ES-I3 (cell line): ENCODE data around the gene PTGER4.

Experiments used
- H3K36me3 ChIP-seq: 2 replicates; pipeline ENCODE4 v1.6.1; 2013; ENCODE audit warnings: mild to moderate bottlenecking, low read length, control low read depth, moderate library complexity; ENCODE audit not compliant: insufficient read depth
- H3K4me1 ChIP-seq: 2 replicates; pipeline ENCODE4 v1.6.1; 2013; ENCODE audit warnings: mild to moderate bottlenecking, control low read depth, low read length; ENCODE audit not compliant: insufficient read depth
- H3K9ac ChIP-seq: 2 replicates; pipeline ENCODE4 v1.6.1; 2013; ENCODE audit warnings: low read depth, mild to moderate bottlenecking, low read length, moderate library complexity
- H3K9me3 ChIP-seq: 2 replicates; pipeline ENCODE4 v1.6.1; 2013; ENCODE audit warnings: mild to moderate bottlenecking, low read length, moderate library complexity; ENCODE audit not compliant: control insufficient read depth, insufficient read depth

Gene PTGER4

DNA sequence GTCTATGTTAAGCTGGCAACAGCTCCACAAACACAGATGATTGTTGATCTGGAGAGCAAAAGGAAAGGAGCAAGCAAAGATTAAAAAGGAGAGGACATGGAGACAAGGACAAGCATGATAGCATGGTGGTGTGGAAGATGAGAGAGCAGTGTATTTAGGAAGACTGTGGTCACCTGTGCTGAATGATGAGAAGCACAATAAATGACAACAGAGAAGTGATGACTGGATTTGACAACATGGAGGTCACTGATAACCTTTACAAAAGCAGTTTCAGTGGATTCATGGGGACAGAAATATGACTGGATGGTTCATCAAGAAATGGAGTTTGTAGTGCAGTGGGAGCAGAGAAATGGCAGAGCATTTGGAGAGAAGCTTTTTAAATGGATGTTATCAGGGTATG lies 55.9 kb downstream of the PTGER4 start:
- no peaks in the 10 kb centered on the region for H3K4me1 ChIP-seq
- H3K9me3 ChIP-seq, result no peaks in the 10 kb centered on the region
- no peaks in the 10 kb centered on the region for H3K36me3 ChIP-seq
- H3K9ac ChIP-seq, result no peak overlapping the region

DNA sequence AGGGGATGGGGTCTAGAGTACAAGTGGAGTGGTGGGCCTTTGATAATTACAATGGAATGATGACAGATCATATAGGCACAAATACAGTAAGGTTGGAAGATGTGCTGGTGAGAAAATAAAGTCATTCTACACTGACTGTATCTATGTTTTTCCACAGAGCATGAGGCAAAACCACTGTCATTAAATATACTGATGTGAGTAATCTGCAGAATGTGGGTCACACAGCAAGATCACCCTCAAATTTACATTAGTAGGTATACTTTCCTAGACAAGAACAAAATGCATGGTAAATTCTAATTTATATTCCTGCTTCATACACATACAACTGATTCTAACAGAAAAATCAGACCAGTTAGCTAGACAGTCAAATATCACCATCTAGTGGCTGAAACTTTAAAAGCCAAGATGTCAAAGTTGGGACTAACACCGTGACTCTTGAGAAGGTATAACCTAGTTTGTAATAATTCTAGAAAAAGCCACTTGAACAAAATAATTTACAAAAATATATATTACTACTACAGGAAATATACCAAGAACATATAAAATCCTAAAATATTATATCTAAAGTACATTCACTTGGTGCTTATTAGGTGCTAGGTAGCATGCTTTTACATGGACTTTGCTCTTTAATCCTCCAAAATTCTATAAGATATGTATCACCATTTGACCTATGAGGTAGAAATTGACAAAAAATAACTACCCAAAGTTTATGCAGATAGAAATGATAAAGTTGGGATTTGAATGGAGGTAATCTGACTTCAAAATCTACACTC lies 56.6 kb downstream of the PTGER4 start:
- Histone ChIP-seq H3K36me3 (no peaks in the 10 kb centered on the region), H3K4me1 (no peaks in the 10 kb centered on the region)

DNA sequence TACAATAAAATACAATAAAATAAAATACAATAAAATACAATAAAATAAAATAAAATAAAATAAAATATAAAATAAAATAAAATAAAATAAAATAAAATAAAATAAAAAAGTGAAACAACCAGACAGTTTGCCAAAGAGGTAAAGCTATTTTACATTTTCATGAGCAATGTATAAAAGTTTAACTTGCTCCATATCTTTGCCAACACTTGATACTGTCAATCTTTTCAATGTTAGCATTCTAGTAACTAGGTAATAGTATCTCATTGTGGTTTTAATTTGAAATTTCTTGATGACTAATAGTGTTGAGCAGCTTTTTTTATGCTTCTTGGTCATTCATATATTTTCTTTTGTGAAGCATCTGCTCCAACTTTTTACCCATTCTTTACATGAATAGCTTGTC lies 58.8 kb downstream of the PTGER4 start:
- no peaks in the 10 kb centered on the region for H3K36me3 ChIP-seq
- no peaks in the 10 kb centered on the region for H3K9me3 ChIP-seq
- no peak overlapping the region for H3K9ac ChIP-seq
- no peaks in the 10 kb centered on the region for H3K4me1 ChIP-seq

More for the DNA sequence above, 56.6 kb downstream of the PTGER4 start:
- Histone ChIP-seq H3K9me3 (no peaks in the 10 kb centered on the region), H3K9ac (no peak overlapping the region)
